H9 (cell line): Measurements from ENCODE around the gene TM9SF2. TPM values are rescaled to one million over a fixed set of nuclear protein-coding genes. Genes with fewer than 3 reads are reported as not detected.
A peak's percentile ranks its signal among the peaks of the same experiment; 100 is the strongest.

Source experiments
- DNase-seq: peaks from one replicate; pipeline ENCODE4 v3.0.0-alpha.2; 2017
- H2AFZ ChIP-seq: one replicate; pipeline ENCODE4 v1.6.1; 2013; ENCODE audit warnings: mild to moderate bottlenecking, low read length, control low read depth, moderate library complexity
- H2AK5ac ChIP-seq: 2 replicates; pipeline ENCODE4 v1.6.1; 2013; ENCODE audit warnings: low read length, control low read depth, mixed read lengths; ENCODE audit not compliant: insufficient read length
- H2BK120ac ChIP-seq: one replicate; pipeline ENCODE4 v1.6.1; 2013; ENCODE audit warnings: low read depth, mild to moderate bottlenecking, low read length, control low read depth, inconsistent platforms; ENCODE audit not compliant: poor library complexity, severe bottlenecking
- H2BK12ac ChIP-seq: 2 replicates; pipeline ENCODE4 v1.6.1; 2013; ENCODE audit warnings: low read length, control low read depth, mixed read lengths, low read depth; ENCODE audit not compliant: insufficient read length
- H2BK15ac ChIP-seq: 2 replicates; pipeline ENCODE4 v1.6.1; 2013; ENCODE audit warnings: low read depth, low read length, control low read depth
- H2BK20ac ChIP-seq: one replicate; pipeline ENCODE4 v1.6.1; 2013; ENCODE audit warnings: low read depth, mild to moderate bottlenecking, low read length, control low read depth, inconsistent platforms; ENCODE audit not compliant: poor library complexity, severe bottlenecking
- H2BK5ac ChIP-seq: 2 replicates; pipeline ENCODE4 v1.6.1; 2013; ENCODE audit warnings: low read length, control low read depth, mixed read lengths; ENCODE audit not compliant: insufficient read length
- H3K14ac ChIP-seq: 2 replicates; pipeline ENCODE4 v1.6.1; 2013; ENCODE audit warnings: low read length, control low read depth; ENCODE audit not compliant: insufficient read depth
- H3K18ac ChIP-seq: 2 replicates; pipeline ENCODE4 v1.6.1; 2013; ENCODE audit warnings: low read depth, mild to moderate bottlenecking, mixed read lengths, low read length, control low read depth; ENCODE audit not compliant: insufficient read length
- H3K23ac ChIP-seq: 2 replicates; pipeline ENCODE4 v1.6.1; 2013; ENCODE audit warnings: low read length, control low read depth, mixed read lengths, low read depth; ENCODE audit not compliant: insufficient read length
- H3K23me2 ChIP-seq: 2 replicates; pipeline ENCODE4 v1.6.1; 2013; ENCODE audit warnings: low read depth, mild to moderate bottlenecking, mixed read lengths, low read length, control low read depth; ENCODE audit not compliant: insufficient read length, poor library complexity, severe bottlenecking
- H3K27ac ChIP-seq: 2 replicates; pipeline ENCODE4 v1.5.1; 2013; ENCODE audit warnings: low read length, control low read depth, mixed read lengths, low read depth; ENCODE audit not compliant: insufficient read length
- H3K27me3 ChIP-seq: 2 replicates; pipeline ENCODE4 v1.6.1; 2013; ENCODE audit warnings: low read length, control low read depth, inconsistent platforms; ENCODE audit not compliant: insufficient read depth
- H3K4ac ChIP-seq: 2 replicates; pipeline ENCODE4 v1.6.1; 2013; ENCODE audit warnings: low read depth, mild to moderate bottlenecking, control low read depth, inconsistent platforms, low read length, moderate library complexity
- H3K4me1 ChIP-seq: 2 replicates; pipeline ENCODE4 v1.6.1; 2013; ENCODE audit warnings: low read length, control low read depth, inconsistent platforms; ENCODE audit not compliant: insufficient read depth
- H3K4me2 ChIP-seq: 2 replicates; pipeline ENCODE4 v1.6.1; 2013; ENCODE audit warnings: low read length, control low read depth, mixed read lengths; ENCODE audit not compliant: insufficient read length, insufficient read depth
- H3K56ac ChIP-seq: 2 replicates; pipeline ENCODE4 v1.6.1; 2013; ENCODE audit warnings: low read depth, mild to moderate bottlenecking, mixed read lengths, low read length, control low read depth; ENCODE audit not compliant: insufficient read length
- H3K79me1 ChIP-seq: 2 replicates; pipeline ENCODE4 v1.6.1; 2013; ENCODE audit warnings: low read depth, mild to moderate bottlenecking, moderate library complexity, low read length, control low read depth, inconsistent platforms; ENCODE audit not compliant: insufficient read depth, poor library complexity, severe bottlenecking
- H3K79me2 ChIP-seq: 2 replicates; pipeline ENCODE4 v1.6.1; 2013; ENCODE audit warnings: low read length, control low read depth, inconsistent platforms; ENCODE audit not compliant: insufficient read depth
- H3K9ac ChIP-seq: 2 replicates; pipeline ENCODE4 v1.6.1; 2013; ENCODE audit warnings: low read length, control low read depth, mixed read lengths; ENCODE audit not compliant: insufficient read length; ENCODE audit errors: extremely low read depth
- H3K9me3 ChIP-seq: one replicate; pipeline ENCODE4 v1.6.1; 2013; ENCODE audit warnings: low read depth, low read length, inconsistent platforms; ENCODE audit not compliant: control insufficient read depth
- H3T11ph ChIP-seq: one replicate; pipeline ENCODE4 v1.6.1; 2013; ENCODE audit warnings: mild to moderate bottlenecking, low read length, control low read depth, inconsistent platforms
- H4K20me1 ChIP-seq: one replicate; pipeline ENCODE4 v1.6.1; 2013; ENCODE audit not compliant: control insufficient read depth, insufficient read length, insufficient read depth
- H4K5ac ChIP-seq: 2 replicates; pipeline ENCODE4 v1.6.1; 2013; ENCODE audit warnings: low read depth, mild to moderate bottlenecking, mixed read lengths, low read length, control low read depth; ENCODE audit not compliant: insufficient read length
- H4K8ac ChIP-seq: replicated peaks from 2 replicates; pipeline ENCODE4 v1.6.1; 2013; ENCODE audit warnings: low read length, control low read depth, mixed read lengths, low read depth; ENCODE audit not compliant: insufficient read length
- H4K91ac ChIP-seq: 2 replicates; pipeline ENCODE4 v1.6.1; 2013; ENCODE audit warnings: low read depth, mild to moderate bottlenecking, moderate library complexity, mixed read lengths, low read length, control low read depth; ENCODE audit not compliant: insufficient read length
- H3K27ac Mint-ChIP-seq, 3 experiments: 2 replicates in 2 of 3; 3 replicates in 1 of 3; pipeline ENCODE4 v1.8.0; 2020 to 2021; ENCODE audit warnings: mixed read lengths in 3 of 3, mild to moderate bottlenecking in 1 of 3, moderate library complexity in 1 of 3
- H3K27me3 Mint-ChIP-seq: 2 replicates; pipeline ENCODE4 v1.8.0; 2021; ENCODE audit warnings: low read depth, mild to moderate bottlenecking, moderate library complexity, mixed read lengths
- H3K36me3 Mint-ChIP-seq, 3 experiments: 2 replicates in 2 of 3; 3 replicates in 1 of 3; pipeline ENCODE4 v1.8.0; 2020 to 2021; ENCODE audit warnings: low read depth in 3 of 3, mixed read lengths in 3 of 3; ENCODE audit not compliant: insufficient read depth in 1 of 3
- H3K4me1 Mint-ChIP-seq, 2 experiments: 2 replicates each; pipeline ENCODE4 v1.8.0; 2020; ENCODE audit warnings: mixed read lengths in 2 of 2
- H3K4me3 Mint-ChIP-seq, 2 experiments: 2 replicates in 1 of 2; 3 replicates in 1 of 2; pipeline ENCODE4 v1.8.0; 2020 to 2021; ENCODE audit warnings: mild to moderate bottlenecking in 2 of 2, mixed read lengths in 2 of 2, moderate library complexity in 1 of 2
- H3K9me3 Mint-ChIP-seq, 2 experiments: 2 replicates in 1 of 2; 3 replicates in 1 of 2; pipeline ENCODE4 v1.8.0; 2020; ENCODE audit warnings: mild to moderate bottlenecking in 2 of 2, mixed read lengths in 2 of 2, moderate library complexity in 1 of 2
- WGBS: extraction: QIAGEN DNeasy Blood & Tissue Kit; methylation state at CpG from one replicate; pipeline ENCODE4 v1.1.7; 2013; ENCODE audit warnings: missing lambda C conversion rate, low lambda C conversion rate, mixed read lengths; ENCODE audit not compliant: insufficient read length; ENCODE audit errors: extremely low coverage; 5-methylcytosine and 5-hydroxymethylcytosine counted together
- total RNA-seq: library from RNA; stranded (reverse); gene quantifications from 2 replicates; pipeline ENCODE4 v1.2.1, GENCODE V29; 2021
- TF ChIP-seq, protein P1 (sequence below): fragments of 200-600 bp; sonication (generic); conservative IDR thresholded peaks from 3 replicates; pipeline ENCODE4 v1.8.0; 2021; ENCODE audit warnings: antibody characterized with exemption, mild to moderate bottlenecking

The TM9SF2 gene
- total RNA-seq, 1 experiment from 2014 or later: 86.1 TPM

DNA sequence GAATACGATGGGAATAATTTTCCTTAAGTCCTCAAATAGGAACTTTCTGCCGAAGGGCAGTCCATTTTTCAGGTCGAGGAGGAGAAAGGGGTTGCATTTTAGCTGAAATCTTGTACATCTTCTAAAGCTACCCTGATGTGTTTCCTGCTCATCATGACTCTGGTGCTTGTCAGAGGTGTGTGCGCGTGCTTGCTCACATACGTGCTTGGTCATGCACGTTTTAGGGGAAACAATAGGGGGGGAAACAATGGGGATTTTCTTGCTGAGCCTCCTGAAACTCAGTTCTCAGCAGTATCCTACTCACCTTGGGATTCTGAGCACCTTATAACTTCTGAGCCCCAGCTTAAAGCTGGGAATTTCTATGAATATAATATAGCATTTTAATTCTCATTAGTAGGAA is 44.7 kb downstream of the TM9SF2 start:
- Histone ChIP-seq H4K91ac (no peak overlapping the region), H3K79me2 (no peaks in the 10 kb centered on the region), H2BK120ac (no peak overlapping the region), H2BK5ac (no peak overlapping the region), H2BK12ac (no peak overlapping the region), H3K23ac (no peak overlapping the region), H2BK20ac (no peak overlapping the region), H3K4ac (no peak overlapping the region), H3K4me1 (no peaks in the 10 kb centered on the region), H3K18ac (no peak overlapping the region), H4K20me1 (no peaks in the 10 kb centered on the region), H3K9me3 (no peaks in the 10 kb centered on the region), H3K23me2 (no peaks in the 10 kb centered on the region), H2AFZ (no peak overlapping the region), H3K14ac (no peak overlapping the region), H3K4me2 (no peak overlapping the region), H3T11ph (no peak overlapping the region), H3K27me3 (no peaks in the 10 kb centered on the region), H3K79me1 (no peaks in the 10 kb centered on the region), H2BK15ac (no peak overlapping the region), H3K9ac (no peak overlapping the region), H4K8ac (no peak overlapping the region), H3K27ac (no peak overlapping the region), H4K5ac (no peak overlapping the region), H3K56ac (no peak overlapping the region), H2AK5ac (no peak overlapping the region)
- Mint-ChIP-seq H3K27me3 (no peaks in the 10 kb centered on the region), H3K4me1 (no peaks in the 10 kb centered on the region), H3K27ac (peak overlapping the region in 2 of 3 experiments; percentile 26 to 46; a peak in 2 of 7 replicates), H3K4me3 (no peak overlapping the region), H3K36me3 (peaks cover 23 to 75% (median 58%) of the 10 kb centered on the region in 3 experiments), H3K9me3 (no peaks in the 10 kb centered on the region)
- WGBS: no CpG with 5 or more reads among the region's 7 CpGs
- TF ChIP-seq, protein P1, sequence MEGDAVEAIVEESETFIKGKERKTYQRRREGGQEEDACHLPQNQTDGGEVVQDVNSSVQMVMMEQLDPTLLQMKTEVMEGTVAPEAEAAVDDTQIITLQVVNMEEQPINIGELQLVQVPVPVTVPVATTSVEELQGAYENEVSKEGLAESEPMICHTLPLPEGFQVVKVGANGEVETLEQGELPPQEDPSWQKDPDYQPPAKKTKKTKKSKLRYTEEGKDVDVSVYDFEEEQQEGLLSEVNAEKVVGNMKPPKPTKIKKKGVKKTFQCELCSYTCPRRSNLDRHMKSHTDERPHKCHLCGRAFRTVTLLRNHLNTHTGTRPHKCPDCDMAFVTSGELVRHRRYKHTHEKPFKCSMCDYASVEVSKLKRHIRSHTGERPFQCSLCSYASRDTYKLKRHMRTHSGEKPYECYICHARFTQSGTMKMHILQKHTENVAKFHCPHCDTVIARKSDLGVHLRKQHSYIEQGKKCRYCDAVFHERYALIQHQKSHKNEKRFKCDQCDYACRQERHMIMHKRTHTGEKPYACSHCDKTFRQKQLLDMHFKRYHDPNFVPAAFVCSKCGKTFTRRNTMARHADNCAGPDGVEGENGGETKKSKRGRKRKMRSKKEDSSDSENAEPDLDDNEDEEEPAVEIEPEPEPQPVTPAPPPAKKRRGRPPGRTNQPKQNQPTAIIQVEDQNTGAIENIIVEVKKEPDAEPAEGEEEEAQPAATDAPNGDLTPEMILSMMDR: no peak
- no peak for DNase-seq
